8988T (cell line): ENCODE results near the gene ZNF814.
"Not testable (repeated sequence)": the region's sequence is repeated elsewhere in the genome, so short reads cannot be mapped to it uniquely, and the experiment has no call there.

ENCODE experiments used
- DNase-seq: peaks from one replicate; pipeline ENCODE4 v3.0.0; 2011

Gene ZNF814

GRCh38 chr19:57888560-57889231 lies at the start of gene ZNF814:
Gene ZNF814 (minus strand): TSS chr19:57889037. CDS start chr19:57888802, 235 bp downstream.
- no peak for DNase-seq

GRCh38 chr19:57935731-57936130 lies 46.9 kb upstream of the ZNF814 start:
- DNase-seq, result no peak

- no peak for DNase-seq
Observed at GRCh38 chr19:57934820-57935665, 46.2 kb upstream of the ZNF814 start, which contains the start of gene ZNF418. Gene ZNF418 (minus strand): TSS chr19:57935402. CDS start chr19:57933822, 1,580 bp downstream.

GRCh38 chr19:57927587-57927986 lies 38.8 kb upstream of the ZNF814 start:
- DNase-seq, result no peak

GRCh38 chr19:57916168-57916995 lies 27.5 kb upstream of the ZNF814 start, which contains the start of gene ZNF417:
Gene ZNF417 (minus strand): TSS chr19:57916592. CDS start chr19:57916411, 181 bp downstream.
- peak; percentile 57 for DNase-seq

- DNase-seq, result no peak
Observed at GRCh38 chr19:57914531-57914930, 25.7 kb upstream of the ZNF814 start.

- DNase-seq, result no peak
Observed at GRCh38 chr19:57907394-57907793, 18.6 kb upstream of the ZNF814 start.

- DNase-seq, result no peak
Observed at GRCh38 chr19:57905258-57905657, 16.4 kb upstream of the ZNF814 start.

GRCh38 chr19:57903618-57904184 lies 14.9 kb upstream of the ZNF814 start:
- no peak for DNase-seq

- DNase-seq, result no peak
Observed at GRCh38 chr19:57900311-57900710, 11.5 kb upstream of the ZNF814 start.

- DNase-seq, result not testable (repeated sequence)
Observed at GRCh38 chr19:57890706-57891105, 1.9 kb upstream of the ZNF814 start.

GRCh38 chr19:57888107-57888559 lies 704 bp downstream of the ZNF814 start:
- DNase-seq, result no peak

- no peak for DNase-seq
Observed at GRCh38 chr19:57887195-57887941, 1.5 kb downstream of the ZNF814 start.

- DNase-seq, result no peak
Observed at GRCh38 chr19:57886046-57886445, 2.8 kb downstream of the ZNF814 start.

GRCh38 chr19:57873883-57874799 lies 14.7 kb downstream of the ZNF814 start:
- DNase-seq, result not testable (repeated sequence)

- no peak for DNase-seq
Observed at GRCh38 chr19:57872450-57872849, 16.4 kb downstream of the ZNF814 start.

GRCh38 chr19:57870225-57870624 lies 18.6 kb downstream of the ZNF814 start:
- no peak for DNase-seq

GRCh38 chr19:57869655-57870054 lies 19.2 kb downstream of the ZNF814 start:
- not testable (repeated sequence) for DNase-seq

GRCh38 chr19:57867868-57868492 lies 20.9 kb downstream of the ZNF814 start:
- DNase-seq, result no peak

- not testable (repeated sequence) for DNase-seq
Observed at GRCh38 chr19:57862351-57862750, 26.5 kb downstream of the ZNF814 start.
